Neutrophil (primary cell): ENCODE results near the gene ALKAL2.

Experiments
- H3K27ac ChIP-seq: fragments of 200-600 bp; sonication (generic); 2 replicates; pipeline ENCODE4 v1.5.1; 2016; ENCODE audit warnings: mild to moderate bottlenecking, moderate library complexity
- H3K27me3 ChIP-seq: fragments of 200-600 bp; sonication (generic); 2 replicates; pipeline ENCODE4 v1.6.0; 2016; ENCODE audit warnings: mild to moderate bottlenecking
- H3K36me3 ChIP-seq: fragments of 200-600 bp; sonication (generic); 2 replicates; pipeline ENCODE4 v1.5.1; 2017
- H3K4me1 ChIP-seq, 2 experiments: fragments of 200-600 bp in 1 of 2; sonication (generic) in 1 of 2; 1 replicate in 1 of 2; 2 replicates in 1 of 2; pipeline versions ENCODE4 v1.5.1 to v1.6.1; 2013 to 2016; ENCODE audit warnings: low read depth in 1 of 2, low read length in 1 of 2, mild to moderate bottlenecking in 1 of 2, moderate library complexity in 1 of 2; ENCODE audit not compliant: control insufficient read depth in 1 of 2, insufficient read depth in 1 of 2
- H3K4me3 ChIP-seq, 2 experiments: fragments of 200-600 bp in 1 of 2; sonication (generic) in 1 of 2; 1 replicate in 1 of 2; 2 replicates in 1 of 2; pipeline ENCODE4 v1.5.1; 2013 to 2016; ENCODE audit warnings: low read depth in 1 of 2, low read length in 1 of 2, mild to moderate bottlenecking in 1 of 2, moderate library complexity in 1 of 2
- H3K9me3 ChIP-seq: fragments of 200-600 bp; sonication (generic); 2 replicates; pipeline ENCODE4 v1.5.1; 2016
- CTCF ChIP-seq: fragments of 200-600 bp; sonication (generic); IDR thresholded peaks from 2 replicates; pipeline ENCODE4 v1.5.1; 2016; ENCODE audit warnings: antibody characterized with exemption

Gene ALKAL2

DNA sequence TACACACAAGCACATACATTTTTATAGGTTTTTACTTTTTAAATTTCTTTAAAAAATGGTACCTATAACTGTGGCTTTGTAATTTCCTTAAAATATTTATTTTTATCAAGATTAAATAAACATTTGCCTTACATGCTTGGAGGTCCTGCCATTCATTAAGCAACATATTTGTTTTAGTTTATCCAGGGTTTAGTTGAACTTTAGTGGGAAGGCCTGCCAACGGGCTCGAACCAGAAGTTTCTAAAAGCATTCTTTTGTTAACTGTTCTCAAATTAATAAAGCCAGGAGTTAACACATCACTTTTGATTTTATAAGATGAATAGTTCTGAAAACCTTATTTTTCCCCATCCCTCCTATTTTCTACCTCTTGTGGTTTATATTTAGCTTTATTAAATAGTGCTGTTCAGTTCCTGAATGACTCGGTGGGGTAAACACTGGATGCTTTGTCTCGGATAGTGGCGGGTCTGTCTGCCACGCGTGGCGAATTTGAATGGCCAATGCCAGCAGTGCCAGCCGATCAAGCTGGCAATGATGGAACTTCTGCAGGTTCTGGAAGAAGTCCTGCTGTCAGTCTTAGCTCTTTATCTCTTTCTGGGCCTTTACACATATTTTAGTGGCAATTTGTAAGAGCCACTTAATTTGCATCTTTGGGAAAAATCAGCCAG is 56.2 kb downstream of the ALKAL2 start:
- Histone ChIP-seq H3K4me3 (no peak overlapping the region), H3K36me3 (peaks cover 20% of the 10 kb centered on the region), H3K4me1 (no peaks in the 10 kb centered on the region), H3K9me3 (peaks cover 3% of the 10 kb centered on the region), H3K27ac (no peak overlapping the region), H3K27me3 (no peaks in the 10 kb centered on the region)
- no peak for TF ChIP-seq CTCF
